GM21360 (cell line): ENCODE data around the gene ALKBH6.

Experiments used
- ATAC-seq: cut with Tn5 transposase; IDR thresholded peaks from one replicate; pipeline ENCODE4 v1.9.1; 2021; ENCODE audit warnings: mild to moderate bottlenecking, moderate library complexity; ENCODE audit not compliant: unreplicated experiment

ALKBH6 gene

DNA sequence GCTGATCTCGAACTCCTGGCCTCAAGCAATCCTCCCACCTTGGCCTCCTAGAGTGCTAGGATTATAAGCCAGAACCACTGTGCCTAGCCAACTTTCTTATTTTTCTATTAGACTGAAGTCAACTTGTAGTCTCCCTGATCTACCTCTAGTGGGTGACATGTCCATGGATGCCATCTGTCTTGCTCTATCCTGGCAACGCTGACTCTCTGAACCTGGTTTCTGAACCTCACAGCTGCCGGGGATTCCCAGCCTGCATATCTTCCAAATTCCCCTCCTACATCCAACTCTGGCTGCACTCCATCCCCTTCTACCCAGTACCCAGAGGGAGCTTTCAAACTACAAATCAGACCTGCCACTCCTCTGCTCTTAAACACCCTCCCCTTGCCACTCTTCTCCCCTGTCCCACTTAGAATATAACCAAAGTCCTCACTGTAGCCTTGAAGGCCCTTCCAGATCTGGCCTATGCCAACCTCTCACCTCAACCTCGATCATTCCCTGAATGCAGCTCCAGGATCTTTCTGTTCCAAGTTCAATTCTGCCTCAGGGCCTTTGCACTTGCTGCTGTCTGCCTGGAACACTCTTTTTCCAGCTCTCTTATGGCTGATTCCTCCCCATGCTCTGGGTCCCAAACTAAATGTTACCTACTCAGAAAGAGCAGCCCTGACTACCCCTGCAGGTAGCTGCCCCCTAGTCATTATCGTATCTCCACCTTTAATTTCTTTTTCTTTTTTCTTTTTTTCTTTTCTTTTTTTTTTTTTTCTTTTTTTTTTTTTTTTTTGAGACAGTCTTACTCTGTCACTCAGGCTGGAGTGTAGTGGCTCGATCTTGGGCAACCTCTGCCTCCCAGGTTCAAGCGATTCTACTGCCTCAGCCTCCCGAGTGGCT is 16.5 kb upstream of the ALKBH6 start:
- ATAC-seq, result no peak

DNA sequence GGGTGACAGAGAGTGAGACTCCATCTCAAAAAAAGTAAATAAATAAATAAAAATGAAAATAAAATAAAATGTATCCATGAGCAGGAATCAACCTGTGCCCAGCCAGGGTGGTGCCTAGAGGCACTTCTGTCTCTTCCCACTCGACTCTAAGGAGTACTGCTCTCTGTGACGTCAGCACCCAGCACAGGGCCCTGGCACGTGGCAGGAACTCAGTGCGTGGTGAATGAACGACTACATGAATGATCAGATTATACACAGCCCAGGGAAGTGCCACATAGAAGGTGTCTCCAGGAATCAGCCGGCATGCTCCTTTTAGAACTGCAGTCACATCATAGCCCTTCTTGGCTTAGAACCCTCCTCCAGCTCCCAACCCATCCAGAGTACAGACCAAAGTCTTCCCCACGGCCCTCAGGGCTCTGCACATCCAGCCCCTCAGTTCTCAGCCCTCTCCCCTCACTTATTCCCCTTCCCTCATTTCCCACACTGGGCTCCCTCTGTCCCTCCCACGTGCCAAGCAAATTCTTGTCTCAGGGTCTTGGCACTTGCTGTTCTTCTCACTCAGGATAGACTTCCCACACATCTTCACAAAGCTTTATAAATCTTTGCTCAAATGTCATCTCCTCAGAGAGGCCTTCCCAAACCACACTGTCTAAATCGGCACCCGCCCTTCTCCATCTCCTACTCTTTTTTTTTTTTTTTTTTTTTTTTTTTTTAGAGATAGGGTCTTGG is 14.5 kb upstream of the ALKBH6 start:
- ATAC-seq, result no peak

- ATAC-seq, result no peak
Measured at GRCh38 chr19:36027696-36028095, 13.7 kb upstream of the ALKBH6 start.

- no peak for ATAC-seq
Measured at GRCh38 chr19:36026091-36026876, 12.3 kb upstream of the ALKBH6 start.

DNA sequence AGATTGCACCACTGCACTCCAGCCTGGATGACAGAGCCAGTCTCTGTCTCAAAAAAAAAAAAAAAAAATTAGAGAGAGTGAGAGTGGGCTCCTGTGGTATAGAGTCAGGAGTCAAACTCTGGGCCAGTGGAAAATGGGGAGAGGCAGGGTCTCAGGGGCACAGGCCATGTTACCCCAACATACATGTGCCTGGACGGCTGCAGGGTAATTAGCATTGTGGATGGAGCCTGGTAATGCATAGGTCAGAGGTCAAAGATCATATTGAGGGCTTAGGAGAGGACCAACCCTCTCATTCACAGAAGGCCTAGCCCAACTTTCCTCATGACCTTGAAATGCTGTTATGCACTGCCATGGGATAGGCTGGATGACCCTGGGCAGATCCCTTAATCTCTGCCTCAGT is 11.5 kb upstream of the ALKBH6 start:
- no peak for ATAC-seq

DNA sequence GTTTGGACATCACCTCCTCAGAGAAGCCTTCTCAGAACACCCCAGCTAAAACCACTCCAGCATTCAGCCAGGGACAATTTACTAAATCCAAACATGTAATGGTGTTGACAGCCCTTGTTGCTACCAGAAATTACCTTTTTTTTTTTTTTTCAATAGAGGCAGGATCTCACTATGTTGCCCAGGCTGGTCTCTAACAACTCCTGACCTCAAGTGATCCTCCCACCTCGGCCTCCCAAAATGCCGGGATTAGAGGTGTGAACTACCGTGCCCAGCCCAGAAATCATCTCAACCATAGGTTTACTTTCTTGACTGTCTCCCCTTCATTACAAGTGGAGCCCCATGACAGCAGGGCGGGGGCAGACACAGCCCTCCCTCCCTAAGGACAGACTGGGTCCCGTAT is 9.4 kb upstream of the ALKBH6 start:
- no peak for ATAC-seq

GRCh38 chr19:36019061-36019670 is 5.2 kb upstream of the ALKBH6 start:
- ATAC-seq, result no peak

DNA sequence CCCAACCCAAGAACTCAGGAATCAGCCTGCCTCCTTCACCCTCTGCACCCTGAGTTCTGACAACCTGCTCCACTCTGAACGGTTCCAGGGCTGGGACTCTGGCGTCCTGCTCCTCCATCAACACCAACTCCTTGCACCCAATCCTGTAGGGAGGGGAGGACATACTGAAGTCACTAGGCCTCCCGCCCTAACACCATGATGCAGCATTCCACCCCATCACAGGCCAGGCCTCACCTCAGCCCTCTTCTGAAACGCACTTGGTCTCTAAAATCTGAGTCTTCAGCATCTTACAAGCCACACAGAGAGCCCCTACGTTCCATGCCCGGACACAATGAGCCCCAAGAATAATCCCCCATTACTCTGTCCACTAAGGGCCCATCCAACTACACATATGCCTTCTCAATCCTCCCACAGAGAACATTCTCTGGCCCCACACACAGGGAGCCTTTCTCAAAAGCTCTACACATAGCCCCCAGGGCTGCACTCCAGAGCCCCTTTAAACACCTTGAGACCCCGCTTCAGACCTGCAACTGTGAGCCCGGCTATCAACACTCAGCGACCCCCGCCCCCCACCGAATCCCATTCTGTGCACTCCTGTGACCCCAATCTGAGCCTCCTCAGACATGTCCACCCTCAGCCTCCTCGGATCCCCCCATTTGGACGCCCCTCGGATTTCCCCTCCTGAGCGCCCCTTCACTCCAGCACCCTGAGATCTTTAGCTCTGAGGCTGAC is 567 bp downstream of the ALKBH6 start:
- ATAC-seq, result no peak

DNA sequence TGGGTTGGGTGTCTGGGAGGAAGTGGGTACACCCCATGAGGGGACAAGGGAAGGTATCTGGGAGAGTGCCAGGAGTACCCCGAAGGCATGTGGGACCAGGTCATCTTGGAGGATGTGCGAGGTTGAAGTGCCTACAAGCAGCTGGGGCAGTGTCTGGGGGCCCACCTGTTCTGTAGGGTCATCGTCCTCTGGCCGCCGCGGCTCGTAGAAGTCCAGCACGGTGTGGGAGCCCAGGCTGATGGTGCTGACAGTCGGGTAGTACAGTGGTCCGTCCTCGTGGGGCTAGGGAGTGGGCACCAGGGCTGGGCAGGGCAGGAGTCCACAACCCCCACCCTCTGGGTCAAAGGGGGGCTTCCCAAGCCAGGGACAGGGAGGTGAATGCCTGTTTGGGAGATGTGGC is 3.6 kb downstream of the ALKBH6 start:
- ATAC-seq, result no peak

DNA sequence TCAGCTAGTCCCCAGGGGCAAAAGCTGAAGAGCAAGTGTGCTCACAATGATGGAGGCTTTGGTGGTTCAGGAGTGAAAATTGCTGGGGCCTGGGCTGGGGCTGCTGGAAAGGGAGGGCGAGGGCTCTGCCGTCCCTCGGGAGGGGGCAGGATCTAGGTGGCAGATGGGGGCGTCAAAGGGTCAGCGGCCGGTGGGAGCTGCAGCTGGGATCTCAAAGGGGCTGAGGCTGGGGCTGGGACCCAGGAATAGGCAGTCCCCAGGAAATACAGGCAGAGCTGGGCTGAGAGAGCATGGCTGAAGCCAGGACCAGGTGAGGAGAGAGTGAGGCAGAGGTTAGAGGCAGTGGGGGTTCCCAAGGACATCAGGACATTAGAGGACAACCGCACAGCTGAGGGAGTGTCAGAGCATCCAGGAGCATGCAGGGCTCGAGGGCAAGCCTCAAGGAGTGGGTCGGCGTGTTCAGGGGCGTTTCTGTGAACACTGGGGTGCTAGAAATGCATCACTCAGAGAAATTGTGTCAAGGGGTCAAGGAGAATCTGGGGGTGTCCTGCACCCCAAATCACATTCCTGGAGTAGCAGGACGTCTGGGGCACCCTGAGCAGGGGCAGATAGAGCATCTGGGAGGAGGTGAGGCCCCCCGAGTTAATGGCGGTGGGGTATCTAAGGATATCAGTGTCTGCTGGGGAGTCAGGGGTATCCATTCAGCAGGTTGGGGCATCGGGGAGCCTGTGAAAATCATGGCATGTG is 4.2 kb downstream of the ALKBH6 start:
- ATAC-seq, result no peak

DNA sequence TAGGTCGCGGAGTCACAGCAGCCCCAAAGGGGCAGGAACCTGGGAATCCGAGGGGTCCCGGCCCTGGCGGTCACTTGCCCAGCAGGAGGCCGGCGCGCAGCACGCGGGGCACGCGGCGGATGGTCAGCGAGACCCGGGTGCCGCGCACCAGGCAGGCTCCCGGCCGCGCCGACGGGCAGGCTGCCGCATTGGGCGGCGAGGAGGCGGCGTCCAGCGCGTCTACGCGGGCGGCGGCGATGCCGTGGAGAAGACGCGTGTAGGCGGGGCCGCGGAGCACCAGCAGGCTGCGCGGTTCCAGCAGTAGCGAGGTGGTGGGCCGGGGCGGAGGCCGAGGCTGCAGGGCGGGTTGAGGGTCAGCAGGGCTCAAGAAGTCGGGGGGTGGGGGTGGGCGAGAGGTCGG is 4.8 kb downstream of the ALKBH6 start:
- no peak for ATAC-seq

DNA sequence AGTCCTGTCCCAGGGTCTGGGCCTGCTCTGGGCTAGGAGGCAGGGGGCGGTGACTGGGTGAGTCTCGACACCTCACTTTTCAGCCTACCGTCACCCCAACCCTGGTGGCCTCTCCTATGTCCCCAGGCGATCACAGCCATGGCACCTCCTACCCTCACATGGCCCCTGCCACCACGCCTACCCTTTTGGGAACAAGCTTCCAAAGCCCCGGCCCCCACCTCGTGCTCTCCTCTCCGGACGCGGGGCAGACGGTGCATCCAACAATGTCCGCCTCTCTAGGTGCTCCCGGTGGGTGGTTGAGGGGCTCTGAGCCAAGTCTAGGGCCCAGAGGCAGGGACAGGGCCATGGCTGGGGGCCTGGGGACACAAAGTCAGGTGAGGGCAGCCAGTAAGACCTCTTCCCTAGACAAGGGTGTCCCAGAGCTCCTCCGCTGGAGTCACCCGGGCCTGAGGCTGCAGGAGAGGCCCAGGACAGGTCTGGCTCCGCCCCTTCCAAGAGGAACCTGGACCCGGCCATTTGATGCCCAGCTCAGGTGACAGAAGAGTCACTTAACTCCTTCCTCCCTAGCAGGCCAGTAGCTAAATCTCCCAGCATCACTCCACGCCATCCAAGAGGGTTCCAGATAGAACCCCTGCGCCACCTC is 5.6 kb downstream of the ALKBH6 start, which contains the start of gene SYNE4:
Gene SYNE4, minus strand, starts transcription at position 478 of the 643 bp plus-strand sequence. Its CDS starts 132 bp downstream, at position 346.
- no peak for ATAC-seq

- ATAC-seq, result no peak
Measured at GRCh38 chr19:36006955-36007354, 7.1 kb downstream of the ALKBH6 start.

DNA sequence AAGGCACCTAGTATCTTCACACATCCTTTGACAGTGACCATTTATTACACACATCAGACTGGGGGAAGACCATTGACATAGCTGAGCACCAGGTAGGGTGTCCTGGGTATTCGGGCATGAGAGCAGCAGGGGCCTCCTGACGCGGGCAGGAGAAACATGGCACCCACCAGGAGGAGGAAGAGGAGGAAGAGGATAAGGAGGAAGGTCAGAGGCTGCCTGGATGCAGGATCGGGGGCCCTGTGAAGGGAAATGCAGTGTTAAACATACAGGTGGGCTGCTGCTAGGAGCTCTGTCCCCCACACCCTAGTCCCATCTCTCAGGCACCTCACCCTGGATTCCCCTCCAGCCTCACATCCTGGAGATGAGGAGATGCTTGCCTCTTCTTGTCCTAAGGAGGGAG is 10.7 kb downstream of the ALKBH6 start:
- no peak for ATAC-seq

DNA sequence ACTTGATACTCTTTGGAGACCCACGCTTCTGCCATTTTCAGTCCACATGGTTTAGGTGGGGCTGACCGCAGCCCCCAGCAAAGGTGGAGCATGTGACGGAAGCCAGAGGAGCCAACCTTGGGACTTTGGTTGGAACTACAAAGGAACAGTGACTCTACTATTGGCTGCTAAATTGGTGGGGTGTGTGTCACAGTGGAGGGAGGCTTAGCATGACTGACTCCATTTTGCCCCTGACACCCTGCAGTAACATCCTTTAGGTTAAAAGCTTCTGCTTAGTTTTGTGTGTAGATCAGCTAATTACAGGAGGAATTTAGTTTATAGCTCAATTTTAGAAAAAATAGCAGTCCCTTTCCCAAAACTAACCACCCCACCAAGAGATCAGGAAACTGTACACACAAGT is 12.4 kb downstream of the ALKBH6 start:
- ATAC-seq, result no peak

DNA sequence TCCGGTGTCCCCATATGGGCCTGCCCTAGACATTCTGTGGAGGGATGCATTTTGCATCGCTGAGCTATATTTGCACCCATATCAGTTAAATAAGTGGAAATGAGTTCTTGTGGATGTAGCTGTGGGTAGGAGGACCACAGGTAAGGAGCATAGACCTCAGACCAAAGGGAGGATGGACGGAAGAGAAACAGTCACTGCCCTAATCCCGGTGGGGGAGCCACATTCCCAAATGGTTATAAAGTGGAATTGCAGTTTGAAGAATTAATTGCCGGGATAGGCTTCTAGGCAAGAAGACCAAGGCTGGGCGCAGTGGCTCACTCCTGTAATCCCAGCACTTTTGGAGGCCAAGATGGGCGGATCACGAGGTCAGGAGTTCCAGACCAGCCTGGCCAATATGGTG is 17.2 kb downstream of the ALKBH6 start:
- ATAC-seq, result no peak

- ATAC-seq, result peak; percentile 66
Measured at GRCh38 chr19:35995048-35995993, 18.7 kb downstream of the ALKBH6 start, which contains the start of gene SDHAF1. SDHAF1 (plus strand) TSS chr19:35995188; CDS start chr19:35995275, 87 bp downstream.
